GM23338 (cell line): Measurements from ENCODE around the gene CTNNA3. TPM values are rescaled to one million over a fixed set of nuclear protein-coding genes. Genes with fewer than 3 reads are reported as not detected.

ENCODE experiments used
- ATAC-seq: fragments of 200-7000 bp; cut with Tn5 transposase; 3 replicates; pipeline ENCODE4 v1.9.1; 2020
- DNase-seq: peaks from one replicate; pipeline ENCODE4 v3.0.0-alpha.2; 2015; ENCODE audit warnings: low spot score
- H2AFZ ChIP-seq: fragments of 200-600 bp; sonication (generic); 2 replicates; pipeline ENCODE4 v1.8.0; 2016; ENCODE audit warnings: antibody characterized with exemption, mild to moderate bottlenecking, moderate library complexity
- H3F3A ChIP-seq: fragments of 200-600 bp; sonication (generic); replicated peaks from 2 replicates; pipeline ENCODE4 v1.8.0; 2017; ENCODE audit warnings: antibody characterized with exemption, mixed run types, low read depth
- H3K27ac ChIP-seq: fragments of 200-600 bp; sonication (generic); 2 replicates; pipeline ENCODE4 v1.6.1; 2016; ENCODE audit warnings: low read depth
- H3K27me3 ChIP-seq: fragments of 200-600 bp; sonication (generic); 2 replicates; pipeline ENCODE4 v1.8.0; 2016; ENCODE audit warnings: mild to moderate bottlenecking, mixed run types, moderate library complexity; ENCODE audit not compliant: insufficient read depth
- H3K36me3 ChIP-seq: fragments of 200-600 bp; sonication (generic); 2 replicates; pipeline ENCODE4 v1.8.0; 2016; ENCODE audit warnings: mild to moderate bottlenecking; ENCODE audit not compliant: insufficient read depth
- H3K4me1 ChIP-seq: fragments of 200-600 bp; sonication (generic); 2 replicates; pipeline ENCODE4 v1.8.0; 2016; ENCODE audit warnings: mild to moderate bottlenecking, moderate library complexity; ENCODE audit not compliant: insufficient read depth
- H3K4me2 ChIP-seq: fragments of 200-600 bp; sonication (generic); 2 replicates; pipeline ENCODE4 v1.7.1; 2017; ENCODE audit warnings: mixed run types
- H3K4me3 ChIP-seq: fragments of 200-600 bp; sonication (generic); 2 replicates; pipeline ENCODE4 v1.6.1; 2016; ENCODE audit warnings: mixed run types
- H3K79me2 ChIP-seq: fragments of 200-600 bp; sonication (generic); replicated peaks from 2 replicates; pipeline ENCODE4 v1.8.0; 2017; ENCODE audit warnings: mild to moderate bottlenecking; ENCODE audit not compliant: insufficient read depth
- H3K9me2 ChIP-seq: fragments of 200-600 bp; sonication (generic); 2 replicates; pipeline ENCODE4 v1.8.0; 2017; ENCODE audit not compliant: insufficient read depth
- H4K20me1 ChIP-seq: fragments of 200-600 bp; sonication (generic); replicated peaks from 2 replicates; pipeline ENCODE4 v1.8.0; 2017; ENCODE audit warnings: mild to moderate bottlenecking; ENCODE audit not compliant: insufficient read depth
- H3K27ac Mint-ChIP-seq: 2 replicates; pipeline ENCODE4 v1.8.0; 2020; ENCODE audit warnings: inconsistent platforms, mild to moderate bottlenecking, moderate library complexity, mixed read lengths
- H3K27me3 Mint-ChIP-seq: 3 replicates; pipeline ENCODE4 v1.8.0; 2022; ENCODE audit warnings: low read depth, mild to moderate bottlenecking, moderate library complexity, mixed read lengths, inconsistent platforms; ENCODE audit not compliant: insufficient read depth, poor library complexity
- H3K36me3 Mint-ChIP-seq: 3 replicates; pipeline ENCODE4 v1.8.0; 2021; ENCODE audit warnings: low read depth, mild to moderate bottlenecking, inconsistent platforms, moderate library complexity, mixed read lengths
- H3K4me1 Mint-ChIP-seq: 3 replicates; pipeline ENCODE4 v1.8.0; 2020; ENCODE audit warnings: mild to moderate bottlenecking, inconsistent platforms, mixed read lengths
- H3K4me3 Mint-ChIP-seq: 3 replicates; pipeline ENCODE4 v1.8.0; 2021; ENCODE audit warnings: moderate library complexity, mild to moderate bottlenecking, inconsistent platforms, mixed read lengths
- H3K9me3 Mint-ChIP-seq: 3 replicates; pipeline ENCODE4 v1.8.0; 2020; ENCODE audit warnings: moderate library complexity, mild to moderate bottlenecking, inconsistent platforms, mixed read lengths
- CREB1 ChIP-seq: fragments of 250-450 bp; sonication (Bioruptor Pico); IDR thresholded peaks from 2 replicates; pipeline ENCODE4 v1.5.0; 2020; ENCODE audit warnings: low read depth, mild to moderate bottlenecking, moderate library complexity
- EZH2phosphoT487 ChIP-seq: fragments of 200-600 bp; sonication (generic); IDR thresholded peaks from one replicate; pipeline ENCODE4 v1.8.1; 2018; ENCODE audit warnings: antibody characterized with exemption; ENCODE audit not compliant: unreplicated experiment
- JUNB ChIP-seq: IDR thresholded peaks from one replicate; pipeline ENCODE4 v1.6.1; 2016; ENCODE audit warnings: antibody characterized with exemption; ENCODE audit not compliant: unreplicated experiment
- NANOG ChIP-seq: IDR thresholded peaks from 2 replicates; pipeline ENCODE4 v1.6.1; 2016; ENCODE audit warnings: antibody characterized with exemption, borderline replicate concordance
- REST ChIP-seq: IDR thresholded peaks from one replicate; pipeline ENCODE4 v1.6.1; 2018; ENCODE audit warnings: antibody characterized with exemption; ENCODE audit not compliant: unreplicated experiment
- STAT1 ChIP-seq: IDR thresholded peaks from one replicate; pipeline ENCODE4 v1.6.1; 2016; ENCODE audit warnings: antibody characterized with exemption; ENCODE audit not compliant: unreplicated experiment
- ZNF114 ChIP-seq: fragments of 250-450 bp; sonication (Bioruptor Pico); IDR thresholded peaks from 2 replicates; pipeline ENCODE4 v1.5.0; 2020; ENCODE audit warnings: mild to moderate bottlenecking, moderate library complexity
- ZNF462 ChIP-seq: fragments of 250-450 bp; sonication (Bioruptor Pico); IDR thresholded peaks from 2 replicates; pipeline ENCODE4 v1.5.0; 2020; ENCODE audit warnings: mild to moderate bottlenecking, moderate library complexity
- polyA plus RNA-seq: library from polyadenylated mRNA; unstranded; fragments of >200 nt; fragmentation: Nextera tagmentation; extraction: Ambion mirVana; gene quantifications from 2 replicates; pipeline ENCODE4 v1.2.1, GENCODE V29; 2016
- total RNA-seq: library from RNA; depleted of rRNA; stranded (reverse); fragments of >200 nt; shearing (Covaris generic); gene quantifications from 2 replicates; pipeline ENCODE4 v1.2.3, GENCODE V29; 2014

The CTNNA3 gene
- total and polyA plus RNA-seq, 2 experiments from 2014 or later = 0.71 to 3.3 TPM

- Mint-ChIP-seq H3K27ac (no peak overlapping the region), H3K9me3 (peaks cover 5% of the 10 kb centered on the region; the same call in 2 of the 3 replicates), H3K27me3 (peaks cover 3% of the 10 kb centered on the region), H3K36me3 (no peaks in the 10 kb centered on the region), H3K4me1 (no peaks in the 10 kb centered on the region), H3K4me3 (no peak overlapping the region)
- Histone ChIP-seq H3K79me2 (no peaks in the 10 kb centered on the region), H3K4me3 (no peak overlapping the region), H2AFZ (peak overlapping the region; percentile 53; the same call in 1 of the 2 replicates), H3K4me2 (no peak overlapping the region), H3F3A (no peaks in the 10 kb centered on the region), H3K27me3 (no peaks in the 10 kb centered on the region), H4K20me1 (no peaks in the 10 kb centered on the region), H3K9me2 (no peaks in the 10 kb centered on the region; the same call in 1 of the 2 replicates), H3K4me1 (no peaks in the 10 kb centered on the region), H3K27ac (no peak overlapping the region), H3K36me3 (no peaks in the 10 kb centered on the region)
- no peak for ATAC-seq
- DNase-seq = no peak
- TF ChIP-seq CREB1 (CRISPR knock-in tag) = no peak
- TF ChIP-seq JUNB = no peak
- no peak for TF ChIP-seq ZNF114 (CRISPR knock-in tag)
- TF ChIP-seq REST = no peak
- TF ChIP-seq EZH2phosphoT487 = no peak
- TF ChIP-seq NANOG = no peak
Measured at GRCh38 chr10:65949526-65949925, 1746.5 kb downstream of the CTNNA3 start.

GRCh38 chr10:65945061-65945460 lies 1750.9 kb downstream of the CTNNA3 start:
- Histone ChIP-seq H4K20me1 (no peaks in the 10 kb centered on the region), H3K79me2 (no peaks in the 10 kb centered on the region), H3K36me3 (no peaks in the 10 kb centered on the region), H3K4me1 (no peaks in the 10 kb centered on the region), H3K27me3 (no peaks in the 10 kb centered on the region), H3K9me2 (no peaks in the 10 kb centered on the region), H3K4me3 (no peak overlapping the region), H3K4me2 (no peak overlapping the region), H3K27ac (no peak overlapping the region), H2AFZ (no peak overlapping the region), H3F3A (no peaks in the 10 kb centered on the region)
- ATAC-seq = no peak
- Mint-ChIP-seq H3K27ac (no peak overlapping the region), H3K27me3 (no peaks in the 10 kb centered on the region), H3K4me1 (no peaks in the 10 kb centered on the region), H3K4me3 (no peak overlapping the region), H3K36me3 (no peaks in the 10 kb centered on the region), H3K9me3 (no peaks in the 10 kb centered on the region; the same call in 2 of the 3 replicates)
- DNase-seq = no peak
- TF ChIP-seq EZH2phosphoT487 (no peak), REST (no peak), JUNB (no peak), CREB1 (CRISPR knock-in tag) (no peak), ZNF462 (CRISPR knock-in tag) (no peak), STAT1 (no peak)
